ENCODE data around the gene RBMS3.

DNA sequence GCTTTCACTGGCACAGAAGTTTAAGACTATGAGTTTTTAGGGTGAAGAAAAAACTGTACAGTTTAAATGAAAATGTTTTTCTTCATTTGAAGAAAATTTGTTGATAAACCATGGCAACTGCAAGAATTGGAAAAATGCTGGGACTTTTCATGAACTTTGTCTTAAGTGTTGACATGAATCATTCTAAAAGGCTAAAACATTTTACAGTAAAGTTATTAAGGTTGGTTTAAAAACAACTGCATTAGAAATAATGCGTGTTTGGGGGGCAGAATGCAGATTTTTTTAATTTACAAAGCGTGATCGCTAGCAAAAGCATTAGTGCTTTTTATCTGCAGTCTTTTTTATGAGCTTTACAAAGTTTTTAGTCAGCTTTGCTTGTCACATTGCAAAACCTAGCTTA lies 723.6 kb downstream of the RBMS3 start:
- TF ChIP-seq EZH2 (conservative IDR thresholded peaks at IDR 0.05; ENCODE audit: low read depth, low read length), result no peak
- no peak for TF ChIP-seq TAF1 (CRISPR knock-in tag; IDR thresholded peaks at IDR 0.05)
- TF ChIP-seq, protein P1, sequence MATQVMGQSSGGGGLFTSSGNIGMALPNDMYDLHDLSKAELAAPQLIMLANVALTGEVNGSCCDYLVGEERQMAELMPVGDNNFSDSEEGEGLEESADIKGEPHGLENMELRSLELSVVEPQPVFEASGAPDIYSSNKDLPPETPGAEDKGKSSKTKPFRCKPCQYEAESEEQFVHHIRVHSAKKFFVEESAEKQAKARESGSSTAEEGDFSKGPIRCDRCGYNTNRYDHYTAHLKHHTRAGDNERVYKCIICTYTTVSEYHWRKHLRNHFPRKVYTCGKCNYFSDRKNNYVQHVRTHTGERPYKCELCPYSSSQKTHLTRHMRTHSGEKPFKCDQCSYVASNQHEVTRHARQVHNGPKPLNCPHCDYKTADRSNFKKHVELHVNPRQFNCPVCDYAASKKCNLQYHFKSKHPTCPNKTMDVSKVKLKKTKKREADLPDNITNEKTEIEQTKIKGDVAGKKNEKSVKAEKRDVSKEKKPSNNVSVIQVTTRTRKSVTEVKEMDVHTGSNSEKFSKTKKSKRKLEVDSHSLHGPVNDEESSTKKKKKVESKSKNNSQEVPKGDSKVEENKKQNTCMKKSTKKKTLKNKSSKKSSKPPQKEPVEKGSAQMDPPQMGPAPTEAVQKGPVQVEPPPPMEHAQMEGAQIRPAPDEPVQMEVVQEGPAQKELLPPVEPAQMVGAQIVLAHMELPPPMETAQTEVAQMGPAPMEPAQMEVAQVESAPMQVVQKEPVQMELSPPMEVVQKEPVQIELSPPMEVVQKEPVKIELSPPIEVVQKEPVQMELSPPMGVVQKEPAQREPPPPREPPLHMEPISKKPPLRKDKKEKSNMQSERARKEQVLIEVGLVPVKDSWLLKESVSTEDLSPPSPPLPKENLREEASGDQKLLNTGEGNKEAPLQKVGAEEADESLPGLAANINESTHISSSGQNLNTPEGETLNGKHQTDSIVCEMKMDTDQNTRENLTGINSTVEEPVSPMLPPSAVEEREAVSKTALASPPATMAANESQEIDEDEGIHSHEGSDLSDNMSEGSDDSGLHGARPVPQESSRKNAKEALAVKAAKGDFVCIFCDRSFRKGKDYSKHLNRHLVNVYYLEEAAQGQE (IDR thresholded peaks at IDR 0.05; ENCODE audit: borderline replicate concordance in 1 of 2, low read depth in 1 of 2, low read length in 2 of 2), result no peak
- TF ChIP-seq POLR2A (IDR thresholded peaks at IDR 0.05; ENCODE audit: insufficient read depth in 1 of 2, low read depth in 2 of 2, low read length in 2 of 2), result no peak
- no peak for TF ChIP-seq ELK4 (CRISPR knock-in tag; IDR thresholded peaks at IDR 0.05; ENCODE audit: borderline replicate concordance)
- TF ChIP-seq, protein P2, sequence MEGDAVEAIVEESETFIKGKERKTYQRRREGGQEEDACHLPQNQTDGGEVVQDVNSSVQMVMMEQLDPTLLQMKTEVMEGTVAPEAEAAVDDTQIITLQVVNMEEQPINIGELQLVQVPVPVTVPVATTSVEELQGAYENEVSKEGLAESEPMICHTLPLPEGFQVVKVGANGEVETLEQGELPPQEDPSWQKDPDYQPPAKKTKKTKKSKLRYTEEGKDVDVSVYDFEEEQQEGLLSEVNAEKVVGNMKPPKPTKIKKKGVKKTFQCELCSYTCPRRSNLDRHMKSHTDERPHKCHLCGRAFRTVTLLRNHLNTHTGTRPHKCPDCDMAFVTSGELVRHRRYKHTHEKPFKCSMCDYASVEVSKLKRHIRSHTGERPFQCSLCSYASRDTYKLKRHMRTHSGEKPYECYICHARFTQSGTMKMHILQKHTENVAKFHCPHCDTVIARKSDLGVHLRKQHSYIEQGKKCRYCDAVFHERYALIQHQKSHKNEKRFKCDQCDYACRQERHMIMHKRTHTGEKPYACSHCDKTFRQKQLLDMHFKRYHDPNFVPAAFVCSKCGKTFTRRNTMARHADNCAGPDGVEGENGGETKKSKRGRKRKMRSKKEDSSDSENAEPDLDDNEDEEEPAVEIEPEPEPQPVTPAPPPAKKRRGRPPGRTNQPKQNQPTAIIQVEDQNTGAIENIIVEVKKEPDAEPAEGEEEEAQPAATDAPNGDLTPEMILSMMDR (CRISPR knock-in tag; IDR thresholded peaks at IDR 0.05), result no peak
- TF ChIP-seq MYNN (CRISPR knock-in tag; IDR thresholded peaks at IDR 0.05; ENCODE audit: low read depth), result no peak
- TF ChIP-seq TFAP4 (IDR thresholded peaks at IDR 0.05; ENCODE audit: borderline replicate concordance, low read depth), result no peak
- TF ChIP-seq IRF1 (CRISPR knock-in tag; IDR thresholded peaks at IDR 0.05; ENCODE audit: low read depth), result no peak
- no peak for TF ChIP-seq ETV5 (CRISPR knock-in tag; IDR thresholded peaks at IDR 0.05; ENCODE audit: borderline replicate concordance)
- no peak for TF ChIP-seq GABPA (IDR thresholded peaks at IDR 0.05; ENCODE audit: low read depth, low read length)
- no peak for TF ChIP-seq GABPA (CRISPR knock-in tag; IDR thresholded peaks at IDR 0.05; ENCODE audit: low read depth)
- TF ChIP-seq, protein P3, sequence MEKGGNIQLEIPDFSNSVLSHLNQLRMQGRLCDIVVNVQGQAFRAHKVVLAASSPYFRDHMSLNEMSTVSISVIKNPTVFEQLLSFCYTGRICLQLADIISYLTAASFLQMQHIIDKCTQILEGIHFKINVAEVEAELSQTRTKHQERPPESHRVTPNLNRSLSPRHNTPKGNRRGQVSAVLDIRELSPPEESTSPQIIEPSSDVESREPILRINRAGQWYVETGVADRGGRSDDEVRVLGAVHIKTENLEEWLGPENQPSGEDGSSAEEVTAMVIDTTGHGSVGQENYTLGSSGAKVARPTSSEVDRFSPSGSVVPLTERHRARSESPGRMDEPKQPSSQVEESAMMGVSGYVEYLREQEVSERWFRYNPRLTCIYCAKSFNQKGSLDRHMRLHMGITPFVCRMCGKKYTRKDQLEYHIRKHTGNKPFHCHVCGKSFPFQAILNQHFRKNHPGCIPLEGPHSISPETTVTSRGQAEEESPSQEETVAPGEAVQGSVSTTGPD (CRISPR knock-in tag; IDR thresholded peaks at IDR 0.05), result no peak
- TF ChIP-seq, protein P4, sequence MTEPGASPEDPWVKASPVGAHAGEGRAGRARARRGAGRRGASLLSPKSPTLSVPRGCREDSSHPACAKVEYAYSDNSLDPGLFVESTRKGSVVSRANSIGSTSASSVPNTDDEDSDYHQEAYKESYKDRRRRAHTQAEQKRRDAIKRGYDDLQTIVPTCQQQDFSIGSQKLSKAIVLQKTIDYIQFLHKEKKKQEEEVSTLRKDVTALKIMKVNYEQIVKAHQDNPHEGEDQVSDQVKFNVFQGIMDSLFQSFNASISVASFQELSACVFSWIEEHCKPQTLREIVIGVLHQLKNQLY (CRISPR knock-in tag; IDR thresholded peaks at IDR 0.05), result no peak
